Lower leg skin (tissue), 4 donors: Measurements from ENCODE around the gene MAD1L1. TPM values are rescaled to one million over a fixed set of nuclear protein-coding genes. Genes with fewer than 3 reads are reported as not detected.

ENCODE experiments used
- DNase-seq, 2 donors: peaks; one replicate each; pipeline ENCODE4 v3.0.0-alpha.2; 2019; ENCODE audit warnings: low spot score in 2 of 2
- H3K4me3 ChIP-seq: fragments of 200-600 bp; sonication (generic); 2 replicates; pipeline ENCODE4 v1.5.1; 2017; ENCODE audit warnings: mild to moderate bottlenecking, low read depth; ENCODE audit not compliant: poor library complexity, severe bottlenecking
- CTCF ChIP-seq, 3 donors: fragments of 450-650 bp; IDR thresholded peaks; one replicate each; pipeline ENCODE4 v1.5.1; 2016; ENCODE audit warnings: antibody characterized with exemption in 3 of 3, mild to moderate bottlenecking in 3 of 3, moderate library complexity in 2 of 3
- POLR2A ChIP-seq, 2 donors: fragments of 450-650 bp; IDR thresholded peaks; one replicate each; pipeline ENCODE4 v1.6.1; 2016 to 2017; ENCODE audit warnings: antibody characterized with exemption in 2 of 2, mild to moderate bottlenecking in 1 of 2, moderate library complexity in 1 of 2
- WGBS, 2 donors: methylation state at CpG; one replicate each; pipeline ENCODE4 v1.1.5; 2018; 5-methylcytosine and 5-hydroxymethylcytosine counted together
- intact Hi-C: fragments of 100-400 bp; cut with DNase I; formaldehyde crosslinking; loops from one replicate; pipeline ENCODE4 v1.15.0; 2023; ENCODE audit warnings: low total_unique reads
- total RNA-seq, 4 donors: library from RNA; depleted of rRNA; stranded (reverse); fragments of >200 nt; gene quantifications; one replicate each; pipeline ENCODE4 v1.1.0, GENCODE V29; 2016

Gene MAD1L1
- total RNA-seq, 4 donors from 2014 or later: 37.7 to 77.8 (median 59.4) TPM

DNA sequence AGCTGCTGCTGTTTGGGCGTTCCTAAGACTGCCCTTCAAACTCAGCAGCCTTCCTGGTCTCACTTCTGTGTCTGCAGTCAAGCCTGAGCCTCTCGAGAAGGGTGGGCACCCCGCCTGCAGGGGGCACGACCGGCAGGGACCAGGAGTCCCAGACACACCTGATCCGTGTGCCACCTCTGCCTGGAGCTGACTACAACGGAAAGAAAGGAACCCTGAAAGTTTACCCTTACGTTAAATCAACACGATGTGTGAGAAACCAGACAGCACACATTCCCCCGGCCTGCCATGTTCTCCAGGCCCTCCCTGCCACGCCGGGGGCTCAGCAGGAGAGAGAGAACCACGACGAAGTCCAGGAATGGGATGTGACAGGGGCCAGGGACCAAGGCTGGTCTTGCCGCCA, 5.0 kb downstream of the MAD1L1 start:
- intact Hi-C loops: no loop called here
- TF ChIP-seq CTCF (IDR thresholded peaks at IDR 0.05): no peak
- no peak for TF ChIP-seq POLR2A (IDR thresholded peaks at IDR 0.05)
- WGBS, 2 donors: 91 to 92% methylated on average over 15 of the region's 15 CpGs
- no peak overlapping the region for H3K4me3 ChIP-seq
- no peak for DNase-seq

DNA sequence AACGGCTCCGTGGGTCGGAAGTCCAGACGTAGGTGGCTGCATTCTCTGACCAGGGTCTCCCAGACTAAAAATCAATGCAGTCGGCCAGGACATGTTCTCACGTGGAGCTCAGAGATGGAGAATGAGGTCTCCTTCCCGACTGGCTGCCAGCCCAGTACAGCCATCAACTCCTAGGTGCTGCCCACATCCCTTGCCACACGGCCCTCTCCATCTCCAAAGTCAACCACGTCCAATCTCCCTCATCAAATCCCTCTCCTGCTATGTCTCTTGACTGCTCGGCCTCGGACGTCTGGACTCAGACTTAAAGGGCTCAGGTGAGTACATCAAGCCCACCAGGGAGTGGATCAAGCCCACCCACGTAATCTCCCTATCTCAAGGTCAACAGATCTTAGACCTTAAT, 6.9 kb downstream of the MAD1L1 start:
- TF ChIP-seq CTCF (IDR thresholded peaks at IDR 0.05) (no peak), POLR2A (IDR thresholded peaks at IDR 0.05) (no peak)
- 90 to 94% methylated on average over 13 of the region's 13 CpGs for WGBS, 2 donors
- no peak for DNase-seq
- no peak overlapping the region for H3K4me3 ChIP-seq
- intact Hi-C loops: no loop called here

DNA sequence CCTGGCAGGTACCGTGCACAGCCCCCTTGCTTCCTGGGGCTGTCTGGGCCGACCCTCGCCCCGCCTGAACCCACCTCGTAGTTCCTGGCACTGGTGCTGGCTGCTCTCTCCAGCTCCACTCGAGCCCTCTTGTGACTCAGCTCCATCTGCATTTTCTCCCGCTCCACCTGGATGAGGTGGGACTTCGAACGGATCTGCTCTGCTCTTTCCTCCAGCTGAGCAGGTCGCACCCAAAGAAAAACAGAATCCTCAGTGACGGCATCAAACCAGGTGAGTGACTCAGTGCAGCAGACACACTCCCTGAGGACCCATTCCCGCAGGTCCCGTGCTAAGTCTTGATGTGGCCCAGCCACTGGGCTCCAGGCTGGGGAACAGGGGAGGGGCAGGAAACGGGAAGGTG, 7.4 kb downstream of the MAD1L1 start:
- H3K4me3 ChIP-seq: no peak overlapping the region
- WGBS, 2 donors: 65 to 79% methylated on average over 14 of the region's 14 CpGs
- DNase-seq: peak in 1 of 2 donors; percentile 44
- intact Hi-C loops: no loop called here
- no peak for TF ChIP-seq CTCF (IDR thresholded peaks at IDR 0.05)

- intact Hi-C loops: no loop called here
- WGBS, 2 donors: 64 to 68% methylated on average over 4 of the region's 4 CpGs
- TF ChIP-seq CTCF (IDR thresholded peaks at IDR 0.05): no peak
- TF ChIP-seq POLR2A (IDR thresholded peaks at IDR 0.05): no peak
Observed at GRCh38 chr7:2224934-2225333, 7.8 kb downstream of the MAD1L1 start.

GRCh38 chr7:2224491-2224928, 8.2 kb downstream of the MAD1L1 start:
- no peak for TF ChIP-seq CTCF (IDR thresholded peaks at IDR 0.05)
- no peak for TF ChIP-seq POLR2A (IDR thresholded peaks at IDR 0.05)
- no peak for DNase-seq
- intact Hi-C loops: no loop called here
- H3K4me3 ChIP-seq: no peak overlapping the region
- 53 to 59% methylated on average over 13 of the region's 13 CpGs for WGBS, 2 donors

More at GRCh38 chr7:2224934-2225333, 7.8 kb downstream of the MAD1L1 start:
- H3K4me3 ChIP-seq: no peak overlapping the region
- peak in 1 of 2 donors; percentile 50 for DNase-seq

DNA sequence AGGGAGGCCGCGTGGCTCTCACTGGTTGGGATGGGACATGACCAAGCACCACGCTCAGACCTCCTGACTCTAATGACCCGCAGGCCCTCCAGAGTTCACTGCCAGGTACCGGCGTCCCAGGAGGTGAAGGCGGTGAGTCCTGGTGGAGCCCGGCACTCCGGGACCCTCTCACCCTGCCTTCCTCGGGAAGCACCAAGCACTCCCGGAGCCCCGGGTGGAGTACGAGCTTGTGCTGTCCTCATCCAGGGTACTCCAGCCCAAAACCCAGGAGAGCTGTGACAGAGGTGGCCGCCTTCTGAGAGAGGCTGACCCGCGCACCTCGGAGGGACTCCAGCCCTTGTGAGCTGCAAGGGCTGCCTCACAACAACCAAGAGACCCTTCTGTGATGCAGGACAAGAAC, 9.4 kb downstream of the MAD1L1 start:
- intact Hi-C loops: no loop called here
- no peak overlapping the region for H3K4me3 ChIP-seq
- 95 to 99% methylated on average over 12 to 17 of the region's 17 CpGs for WGBS, 2 donors
- DNase-seq: no peak
- TF ChIP-seq CTCF (IDR thresholded peaks at IDR 0.05): no peak
- no peak for TF ChIP-seq POLR2A (IDR thresholded peaks at IDR 0.05)
